ENCODE results near the gene DNTTIP2.
A peak's percentile ranks its signal among the peaks of the same experiment; 100 is the strongest.
"Not testable (repeated sequence)": the region's sequence is repeated elsewhere in the genome, so short reads cannot be mapped to it uniquely, and the experiment has no call there.

The DNTTIP2 gene

GRCh38 chr1:93878889-93879586 is at the start of gene DNTTIP2:
Gene DNTTIP2, minus strand, starts transcription at chr1:93879206. Its CDS starts 58 bp downstream, at chr1:93879148.
- H3K36me3 ChIP-seq (ENCODE audit: insufficient read depth, low read length), result peaks cover 32% of the 10 kb centered on the region
- peaks cover 25% of the 10 kb centered on the region for H3K4me1 ChIP-seq (ENCODE audit: insufficient read depth, low read length)
- no peaks in the 10 kb centered on the region for H3K27me3 ChIP-seq (ENCODE audit: control insufficient read depth in 1 of 2, insufficient read depth in 2 of 2, low read length in 2 of 2)
- H3K9ac ChIP-seq (ENCODE audit: low read length), result peak within 1 kb of the TSS; percentile 99
- H3K27ac ChIP-seq (ENCODE audit: low read depth, low read length), result peak within 1 kb of the TSS; percentile 96
- H3K9me3 ChIP-seq (ENCODE audit: low read length), result no peaks in the 10 kb centered on the region
- H3K4me3 ChIP-seq (ENCODE audit: low read depth in 1 of 2, low read length in 2 of 2), result peak within 1 kb of the TSS; percentile 79 to 98

GRCh38 chr1:93925206-93925605 is 46.2 kb upstream of the DNTTIP2 start:
- Histone ChIP-seq H3K4me1 (ENCODE audit: insufficient read depth, low read length) (no peaks in the 10 kb centered on the region), H3K27ac (ENCODE audit: low read depth, low read length) (no peak overlapping the region), H3K4me3 (ENCODE audit: low read depth in 1 of 2, low read length in 2 of 2) (no peak overlapping the region)

GRCh38 chr1:93919780-93920179 is 40.8 kb upstream of the DNTTIP2 start:
- Histone ChIP-seq H3K9me3 (ENCODE audit: low read length) (no peaks in the 10 kb centered on the region), H3K27ac (ENCODE audit: low read depth, low read length) (no peak overlapping the region), H3K27me3 (ENCODE audit: control insufficient read depth in 1 of 2, insufficient read depth in 2 of 2, low read length in 2 of 2) (no peaks in the 10 kb centered on the region), H3K36me3 (ENCODE audit: insufficient read depth, low read length) (no peaks in the 10 kb centered on the region), H3K4me1 (ENCODE audit: insufficient read depth, low read length) (no peaks in the 10 kb centered on the region), H3K4me3 (ENCODE audit: low read depth in 1 of 2, low read length in 2 of 2) (no peak overlapping the region), H3K9ac (ENCODE audit: low read length) (no peak overlapping the region)

More at GRCh38 chr1:93925206-93925605, 46.2 kb upstream of the DNTTIP2 start:
- Histone ChIP-seq H3K36me3 (ENCODE audit: insufficient read depth, low read length) (no peaks in the 10 kb centered on the region), H3K27me3 (ENCODE audit: control insufficient read depth in 1 of 2, insufficient read depth in 2 of 2, low read length in 2 of 2) (no peaks in the 10 kb centered on the region), H3K9me3 (ENCODE audit: low read length) (no peaks in the 10 kb centered on the region), H3K9ac (ENCODE audit: low read length) (no peak overlapping the region)

- Histone ChIP-seq H3K4me3 (ENCODE audit: low read depth in 1 of 2, low read length in 2 of 2) (no peak overlapping the region), H3K9me3 (ENCODE audit: low read length) (no peaks in the 10 kb centered on the region), H3K36me3 (ENCODE audit: insufficient read depth, low read length) (no peaks in the 10 kb centered on the region), H3K27ac (ENCODE audit: low read depth, low read length) (no peak overlapping the region), H3K27me3 (ENCODE audit: control insufficient read depth in 1 of 2, insufficient read depth in 2 of 2, low read length in 2 of 2) (no peaks in the 10 kb centered on the region), H3K9ac (ENCODE audit: low read length) (no peak overlapping the region), H3K4me1 (ENCODE audit: insufficient read depth, low read length) (no peaks in the 10 kb centered on the region)
Observed at GRCh38 chr1:93917302-93917701, 38.3 kb upstream of the DNTTIP2 start.

- H3K27me3 ChIP-seq (ENCODE audit: control insufficient read depth in 1 of 2, insufficient read depth in 2 of 2, low read length in 2 of 2); H3K9me3 ChIP-seq (ENCODE audit: low read length); H3K9ac ChIP-seq (ENCODE audit: low read length); H3K4me3 ChIP-seq (ENCODE audit: low read depth in 1 of 2, low read length in 2 of 2); H3K27ac ChIP-seq (ENCODE audit: low read depth, low read length); H3K36me3 ChIP-seq (ENCODE audit: insufficient read depth, low read length): not testable (repeated sequence)
- H3K4me1 ChIP-seq (ENCODE audit: insufficient read depth, low read length), result peaks cover 14% of the 10 kb centered on the region
Observed at GRCh38 chr1:93910880-93911279, 31.9 kb upstream of the DNTTIP2 start.

GRCh38 chr1:93910305-93910704 is 31.3 kb upstream of the DNTTIP2 start:
- H3K9ac ChIP-seq (ENCODE audit: low read length), result no peak overlapping the region
- peak overlapping the region; percentile 71 for H3K27ac ChIP-seq (ENCODE audit: low read depth, low read length)
- H3K4me3 ChIP-seq (ENCODE audit: low read depth in 1 of 2, low read length in 2 of 2), result no peak overlapping the region
- H3K27me3 ChIP-seq (ENCODE audit: control insufficient read depth in 1 of 2, insufficient read depth in 2 of 2, low read length in 2 of 2), result no peaks in the 10 kb centered on the region
- no peaks in the 10 kb centered on the region for H3K9me3 ChIP-seq (ENCODE audit: low read length)
- H3K36me3 ChIP-seq (ENCODE audit: insufficient read depth, low read length), result no peaks in the 10 kb centered on the region
- peaks cover 14% of the 10 kb centered on the region for H3K4me1 ChIP-seq (ENCODE audit: insufficient read depth, low read length)

- Histone ChIP-seq H3K36me3 (ENCODE audit: insufficient read depth, low read length) (no peaks in the 10 kb centered on the region), H3K9ac (ENCODE audit: low read length) (peak within 1 kb of the TSS; percentile 29), H3K9me3 (ENCODE audit: low read length) (no peaks in the 10 kb centered on the region), H3K27me3 (ENCODE audit: control insufficient read depth in 1 of 2, insufficient read depth in 2 of 2, low read length in 2 of 2) (no peaks in the 10 kb centered on the region), H3K4me3 (ENCODE audit: low read depth in 1 of 2, low read length in 2 of 2) (peak within 1 kb of the TSS; percentile 74 to 81), H3K4me1 (ENCODE audit: insufficient read depth, low read length) (peaks cover 14% of the 10 kb centered on the region), H3K27ac (ENCODE audit: low read depth, low read length) (peak within 1 kb of the TSS; percentile 71)
Observed at GRCh38 chr1:93909146-93910050, 30.4 kb upstream of the DNTTIP2 start, which contains the start of gene GCLM. Gene GCLM, minus strand, starts transcription at chr1:93909430. Its CDS starts 267 bp downstream, at chr1:93909163.

- H3K27me3 ChIP-seq (ENCODE audit: control insufficient read depth in 1 of 2, insufficient read depth in 2 of 2, low read length in 2 of 2), result no peaks in the 10 kb centered on the region
- H3K27ac ChIP-seq (ENCODE audit: low read depth, low read length), result peak overlapping the region; percentile 21
- no peaks in the 10 kb centered on the region for H3K9me3 ChIP-seq (ENCODE audit: low read length)
- H3K4me3 ChIP-seq (ENCODE audit: low read depth in 1 of 2, low read length in 2 of 2), result peak overlapping the region; percentile 74 to 81
- no peaks in the 10 kb centered on the region for H3K36me3 ChIP-seq (ENCODE audit: insufficient read depth, low read length)
- H3K4me1 ChIP-seq (ENCODE audit: insufficient read depth, low read length), result peaks cover 14% of the 10 kb centered on the region
- peak overlapping the region; percentile 29 for H3K9ac ChIP-seq (ENCODE audit: low read length)
Observed at GRCh38 chr1:93908394-93909145, 29.6 kb upstream of the DNTTIP2 start.

GRCh38 chr1:93907718-93908117 is 28.7 kb upstream of the DNTTIP2 start:
- H3K4me3 ChIP-seq (ENCODE audit: low read depth in 1 of 2, low read length in 2 of 2), result no peak overlapping the region
- H3K36me3 ChIP-seq (ENCODE audit: insufficient read depth, low read length), result no peaks in the 10 kb centered on the region
- H3K9ac ChIP-seq (ENCODE audit: low read length), result no peak overlapping the region
- H3K27ac ChIP-seq (ENCODE audit: low read depth, low read length), result no peak overlapping the region
- H3K27me3 ChIP-seq (ENCODE audit: control insufficient read depth in 1 of 2, insufficient read depth in 2 of 2, low read length in 2 of 2), result no peaks in the 10 kb centered on the region
- peaks cover 14% of the 10 kb centered on the region for H3K4me1 ChIP-seq (ENCODE audit: insufficient read depth, low read length)
- no peaks in the 10 kb centered on the region for H3K9me3 ChIP-seq (ENCODE audit: low read length)

- no peaks in the 10 kb centered on the region for H3K27me3 ChIP-seq (ENCODE audit: control insufficient read depth in 1 of 2, insufficient read depth in 2 of 2, low read length in 2 of 2)
Observed at GRCh38 chr1:93906480-93906879, 27.5 kb upstream of the DNTTIP2 start.

GRCh38 chr1:93905734-93906133 is 26.7 kb upstream of the DNTTIP2 start:
- peaks cover 14% of the 10 kb centered on the region for H3K4me1 ChIP-seq (ENCODE audit: insufficient read depth, low read length)
- H3K27me3 ChIP-seq (ENCODE audit: control insufficient read depth in 1 of 2, insufficient read depth in 2 of 2, low read length in 2 of 2), result no peaks in the 10 kb centered on the region
- no peak overlapping the region for H3K9ac ChIP-seq (ENCODE audit: low read length)
- no peak overlapping the region for H3K4me3 ChIP-seq (ENCODE audit: low read depth in 1 of 2, low read length in 2 of 2)
- H3K36me3 ChIP-seq (ENCODE audit: insufficient read depth, low read length), result peaks cover 7% of the 10 kb centered on the region
- no peak overlapping the region for H3K27ac ChIP-seq (ENCODE audit: low read depth, low read length)
- no peaks in the 10 kb centered on the region for H3K9me3 ChIP-seq (ENCODE audit: low read length)

More at GRCh38 chr1:93906480-93906879, 27.5 kb upstream of the DNTTIP2 start:
- Histone ChIP-seq H3K4me3 (ENCODE audit: low read depth in 1 of 2, low read length in 2 of 2) (no peak overlapping the region), H3K4me1 (ENCODE audit: insufficient read depth, low read length) (peaks cover 14% of the 10 kb centered on the region), H3K9me3 (ENCODE audit: low read length) (no peaks in the 10 kb centered on the region), H3K9ac (ENCODE audit: low read length) (no peak overlapping the region), H3K36me3 (ENCODE audit: insufficient read depth, low read length) (no peaks in the 10 kb centered on the region), H3K27ac (ENCODE audit: low read depth, low read length) (no peak overlapping the region)

Data from muscle layer of colon (tissue), 2 donors.